ENCODE results near the gene AFAP1. TPM values are rescaled to one million over a fixed set of nuclear protein-coding genes. Genes with fewer than 3 reads are reported as not detected.
A peak's percentile ranks its signal among the peaks of the same experiment; 100 is the strongest.

The AFAP1 gene
- total and polyA plus RNA-seq, 12 donors: 2.9 to 8.9 (median 5.8) TPM

DNA sequence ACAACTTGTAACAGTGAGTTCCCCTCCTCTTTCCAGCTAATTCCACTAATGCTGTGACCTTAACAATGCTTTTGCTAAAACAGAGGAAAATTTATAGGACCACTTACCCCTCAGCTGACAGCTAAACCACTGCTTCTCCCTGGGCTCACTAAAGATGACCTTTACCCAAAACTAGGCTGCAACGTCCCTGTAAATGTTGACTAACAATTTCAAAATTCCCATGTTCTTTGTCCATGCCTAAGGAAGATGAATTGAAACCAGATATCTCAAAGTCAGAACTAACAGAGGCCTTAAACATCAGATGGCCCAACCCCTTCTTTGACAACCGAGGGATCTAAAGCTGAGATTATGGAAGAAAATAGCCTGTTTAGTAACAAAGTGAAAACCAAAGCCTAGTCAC lies 32.5 kb downstream of the AFAP1 start:
- ATAC-seq (no peak), DNase-seq (no peak)
- no peak overlapping the region for H3K4me3 ChIP-seq
- no peaks in the 10 kb centered on the region for H3K36me3 ChIP-seq
- H3K9me3 ChIP-seq: no peaks in the 10 kb centered on the region
- TF ChIP-seq, protein P1, sequence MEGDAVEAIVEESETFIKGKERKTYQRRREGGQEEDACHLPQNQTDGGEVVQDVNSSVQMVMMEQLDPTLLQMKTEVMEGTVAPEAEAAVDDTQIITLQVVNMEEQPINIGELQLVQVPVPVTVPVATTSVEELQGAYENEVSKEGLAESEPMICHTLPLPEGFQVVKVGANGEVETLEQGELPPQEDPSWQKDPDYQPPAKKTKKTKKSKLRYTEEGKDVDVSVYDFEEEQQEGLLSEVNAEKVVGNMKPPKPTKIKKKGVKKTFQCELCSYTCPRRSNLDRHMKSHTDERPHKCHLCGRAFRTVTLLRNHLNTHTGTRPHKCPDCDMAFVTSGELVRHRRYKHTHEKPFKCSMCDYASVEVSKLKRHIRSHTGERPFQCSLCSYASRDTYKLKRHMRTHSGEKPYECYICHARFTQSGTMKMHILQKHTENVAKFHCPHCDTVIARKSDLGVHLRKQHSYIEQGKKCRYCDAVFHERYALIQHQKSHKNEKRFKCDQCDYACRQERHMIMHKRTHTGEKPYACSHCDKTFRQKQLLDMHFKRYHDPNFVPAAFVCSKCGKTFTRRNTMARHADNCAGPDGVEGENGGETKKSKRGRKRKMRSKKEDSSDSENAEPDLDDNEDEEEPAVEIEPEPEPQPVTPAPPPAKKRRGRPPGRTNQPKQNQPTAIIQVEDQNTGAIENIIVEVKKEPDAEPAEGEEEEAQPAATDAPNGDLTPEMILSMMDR (IDR thresholded peaks at IDR 0.05): no peak
- no peaks in the 10 kb centered on the region for H3K27me3 ChIP-seq
- peaks cover 3 to 82% (median 36%) of the 10 kb centered on the region in 9 donors for H3K4me1 ChIP-seq
- peak overlapping the region in 1 of 10 donors; percentile 38 for H3K27ac ChIP-seq
- WGBS, 2 donors: 87 to 89% methylated on average over 2 of the region's 2 CpGs
- intact Hi-C loops (cut with DNase I): loop anchor here in 1 of 10 donors (5.0 kb wide), 1 partner anchor 40 kb away; no protein-coding TSS in a partner anchor

DNA sequence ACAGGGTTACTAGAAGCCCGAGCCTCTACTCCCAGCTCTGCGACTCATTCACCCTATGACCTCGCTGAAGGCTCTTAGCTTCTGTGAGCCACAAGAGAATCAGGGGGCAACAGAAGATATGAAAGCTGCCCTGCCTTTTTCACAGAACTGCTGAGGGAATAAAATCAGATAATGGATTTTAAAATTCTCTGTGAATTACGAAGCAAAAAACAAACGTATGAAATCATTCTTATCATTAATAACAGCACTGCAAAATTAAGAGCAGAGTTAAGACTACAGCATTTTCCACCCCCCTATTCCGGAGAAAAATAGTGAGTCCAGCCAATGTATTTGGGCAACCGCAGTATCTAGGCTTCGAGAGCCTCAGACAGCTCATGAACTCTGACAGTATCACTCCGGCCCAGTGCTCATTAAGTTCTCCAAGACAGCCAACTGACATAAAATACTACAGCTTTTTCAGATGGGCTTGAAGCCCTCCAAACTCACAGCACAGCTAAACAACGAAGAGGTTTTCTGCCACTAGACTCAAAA lies 33.4 kb downstream of the AFAP1 start:
- H3K27ac ChIP-seq: peak overlapping the region in 9 of 10 donors; percentile 23 to 68 (median 52)

DNA sequence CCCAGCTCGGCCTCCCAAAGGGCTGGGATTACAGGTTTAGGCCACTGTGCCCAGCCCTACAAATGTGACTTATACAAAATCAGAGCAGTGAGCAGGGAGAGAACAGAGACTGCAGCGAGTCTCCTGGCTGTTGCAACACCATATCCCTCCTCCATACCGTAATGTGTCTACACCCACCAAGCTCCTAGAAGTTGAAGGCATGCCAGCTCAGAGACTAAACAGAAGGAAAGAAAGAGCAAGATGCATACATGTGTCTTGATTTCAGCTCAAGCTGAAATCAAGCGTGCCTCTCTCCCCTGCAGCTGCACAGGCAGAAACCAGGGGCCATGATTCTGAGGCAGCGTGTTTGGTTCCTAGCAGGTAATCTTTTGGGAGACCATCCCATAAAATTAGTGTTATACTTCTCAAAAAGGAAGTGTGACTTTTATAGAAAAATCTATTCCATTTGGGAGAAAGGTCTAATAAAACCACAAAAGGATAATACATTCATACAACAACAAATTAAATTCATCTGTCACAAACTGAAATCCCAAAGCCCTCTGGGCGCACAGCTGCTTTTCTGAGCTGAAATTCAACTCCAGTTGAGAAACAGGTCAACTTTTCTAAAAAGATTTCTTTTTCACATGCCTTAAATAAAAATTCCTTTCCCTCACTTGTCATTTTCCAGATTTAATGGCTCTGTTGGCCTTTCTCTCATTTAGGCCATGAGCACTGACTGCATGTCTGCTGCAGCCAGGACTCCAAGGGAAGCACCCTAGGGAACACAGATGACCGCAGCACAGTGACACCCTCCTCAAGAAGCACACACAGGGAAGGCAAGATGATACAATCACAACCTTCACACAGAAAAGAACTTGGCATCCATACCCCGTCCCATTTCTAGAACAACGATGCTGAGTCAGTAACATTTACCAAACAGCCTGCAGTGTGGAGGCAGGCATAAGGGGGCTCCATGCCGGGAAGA lies 34.4 kb downstream of the AFAP1 start:
- Histone ChIP-seq H3K27ac (peak overlapping the region in 9 of 10 donors; percentile 23 to 68 (median 52)), H3K4me1 (peaks cover 3 to 82% (median 41%) of the 10 kb centered on the region in 9 donors), H3K36me3 (no peaks in the 10 kb centered on the region), H3K9me3 (no peaks in the 10 kb centered on the region), H3K4me3 (peak overlapping the region in 1 of 10 donors; percentile 17), H3K27me3 (no peaks in the 10 kb centered on the region)
- peak; percentile 44 to 75 (median 65) for ATAC-seq
- peak in 1 of 2 donors; percentile 53 for DNase-seq
- intact Hi-C loops (cut with DNase I): loop anchor here in 1 of 10 donors (5.0 kb wide), 1 partner anchor 38 kb away; no protein-coding TSS in a partner anchor
- 70% methylated on average over 10 of the region's 10 CpGs for WGBS, 2 donors
- TF ChIP-seq, protein P1 (IDR thresholded peaks at IDR 0.05): no peak

More for the DNA sequence above, 33.4 kb downstream of the AFAP1 start:
- H3K4me1 ChIP-seq: peaks cover 3 to 82% (median 41%) of the 10 kb centered on the region in 9 donors
- no peak for DNase-seq
- no peaks in the 10 kb centered on the region for H3K36me3 ChIP-seq
- intact Hi-C loops (cut with DNase I): loop anchor here in 1 of 10 donors (5.0 kb wide), 1 partner anchor 39 kb away; no protein-coding TSS in a partner anchor
- peak in 6 of 8 donors; percentile 14 to 56 (median 25) for ATAC-seq
- peak overlapping the region in 1 of 10 donors; percentile 17 for H3K4me3 ChIP-seq
- TF ChIP-seq, protein P1 (IDR thresholded peaks at IDR 0.05): no peak
- WGBS, 2 donors: 61 to 63% methylated on average over 10 of the region's 10 CpGs
- no peaks in the 10 kb centered on the region for H3K27me3 ChIP-seq
- no peaks in the 10 kb centered on the region for H3K9me3 ChIP-seq

DNA sequence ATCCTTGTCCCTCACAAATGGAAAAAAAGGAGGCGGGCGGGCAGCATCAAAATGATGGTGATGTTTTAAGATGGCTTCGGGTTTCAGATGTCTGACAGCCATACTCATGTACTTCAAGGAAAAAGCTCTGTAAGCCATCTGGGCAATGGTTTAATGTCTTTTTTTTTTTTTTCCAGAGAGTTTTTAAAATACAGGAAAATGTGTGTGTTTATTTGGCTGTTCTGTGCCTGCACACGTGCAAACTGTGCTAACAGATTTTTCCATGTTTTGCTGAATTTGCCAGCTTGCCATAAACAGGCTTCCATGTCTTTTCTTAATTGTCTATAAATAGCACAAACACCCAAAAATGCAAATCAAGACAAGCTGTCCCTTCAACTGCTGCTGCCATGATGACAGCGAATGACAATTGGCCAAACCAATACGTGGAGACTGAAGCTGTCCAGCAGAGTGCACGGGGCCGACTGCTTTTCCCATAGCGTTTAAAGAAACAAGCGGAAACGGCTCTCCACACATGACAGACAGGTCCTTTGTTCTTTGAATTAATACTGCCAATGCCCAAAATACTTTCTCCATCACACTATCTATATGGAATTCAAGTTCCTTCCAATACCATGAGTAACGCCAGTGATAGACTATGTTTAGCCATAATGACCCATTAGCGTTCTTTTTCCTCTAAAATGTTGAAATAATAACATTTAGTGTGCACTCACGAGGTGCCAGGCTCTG lies 35.7 kb downstream of the AFAP1 start:
- no peak overlapping the region for H3K4me3 ChIP-seq
- 39 to 47% methylated on average over 14 of the region's 14 CpGs for WGBS, 2 donors
- H3K4me1 ChIP-seq: peaks cover 0 to 74% (median 41%) of the 10 kb centered on the region in 9 donors

More for the DNA sequence above, 35.7 kb downstream of the AFAP1 start:
- intact Hi-C loops (cut with DNase I): no loop called here
- ATAC-seq: peak in 3 of 8 donors; percentile 33 to 43 (median 34)
- no peaks in the 10 kb centered on the region for H3K9me3 ChIP-seq
- H3K36me3 ChIP-seq: no peaks in the 10 kb centered on the region
- DNase-seq: no peak
- TF ChIP-seq, protein P1 (IDR thresholded peaks at IDR 0.05): no peak
- H3K27me3 ChIP-seq: no peaks in the 10 kb centered on the region
- H3K27ac ChIP-seq: peak overlapping the region in 3 of 10 donors; percentile 55 to 60 (median 60)
